GM21381 (cell line): ENCODE data around the gene MGARP.
"Not testable (repeated sequence)": the region's sequence is repeated elsewhere in the genome, so short reads cannot be mapped to it uniquely, and the experiment has no call there.

Experiments used
- ATAC-seq: cut with Tn5 transposase; IDR thresholded peaks from one replicate; pipeline ENCODE4 v1.9.1; 2021; ENCODE audit warnings: mild to moderate bottlenecking, moderate library complexity; ENCODE audit not compliant: unreplicated experiment

The MGARP gene

DNA sequence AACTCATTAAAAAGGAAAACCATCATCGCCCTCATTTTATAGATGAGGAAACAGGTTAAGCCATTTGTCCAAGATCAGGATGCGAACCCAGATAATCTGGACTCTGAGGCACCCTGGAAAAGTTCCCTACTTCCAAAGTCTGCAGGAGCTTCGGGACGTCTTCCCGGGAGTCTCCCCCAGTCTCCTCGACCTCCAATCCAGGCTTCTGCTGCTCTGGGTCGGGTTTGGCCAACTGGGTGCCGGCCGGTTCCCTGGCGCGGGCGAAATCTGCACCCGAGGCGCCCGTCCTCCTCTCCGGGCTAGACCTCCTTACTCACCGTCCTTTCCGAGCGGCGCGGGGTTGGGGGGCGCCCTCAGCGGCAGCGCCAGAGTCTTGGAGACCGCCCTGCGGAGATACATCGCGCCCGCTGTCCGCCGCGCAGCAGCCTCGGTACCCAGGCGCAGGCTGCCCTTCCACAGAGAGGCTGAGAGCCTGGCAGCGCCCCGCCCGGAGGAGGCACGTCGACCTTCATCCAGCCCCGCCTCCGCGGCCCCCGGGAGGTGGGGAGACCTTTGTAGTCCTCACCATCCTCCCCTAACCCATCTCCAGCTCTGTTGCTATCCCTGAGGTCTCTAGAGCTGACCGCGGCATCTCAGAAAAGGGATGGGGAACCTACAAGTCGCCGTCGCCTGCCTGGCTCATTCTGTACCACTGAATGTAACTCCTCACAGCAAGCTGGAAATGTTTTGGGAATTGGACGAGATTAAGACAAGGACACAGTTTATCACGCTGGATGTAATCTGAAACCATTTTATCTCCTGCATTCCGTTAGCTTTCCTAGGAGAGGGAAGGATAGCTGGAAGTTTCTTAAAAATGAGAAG, at the start of gene MGARP:
TSS of gene MGARP (minus strand) at position 466 of the 861 bp plus-strand sequence. CDS start at position 399, 67 bp downstream.
- no peak for ATAC-seq

DNA sequence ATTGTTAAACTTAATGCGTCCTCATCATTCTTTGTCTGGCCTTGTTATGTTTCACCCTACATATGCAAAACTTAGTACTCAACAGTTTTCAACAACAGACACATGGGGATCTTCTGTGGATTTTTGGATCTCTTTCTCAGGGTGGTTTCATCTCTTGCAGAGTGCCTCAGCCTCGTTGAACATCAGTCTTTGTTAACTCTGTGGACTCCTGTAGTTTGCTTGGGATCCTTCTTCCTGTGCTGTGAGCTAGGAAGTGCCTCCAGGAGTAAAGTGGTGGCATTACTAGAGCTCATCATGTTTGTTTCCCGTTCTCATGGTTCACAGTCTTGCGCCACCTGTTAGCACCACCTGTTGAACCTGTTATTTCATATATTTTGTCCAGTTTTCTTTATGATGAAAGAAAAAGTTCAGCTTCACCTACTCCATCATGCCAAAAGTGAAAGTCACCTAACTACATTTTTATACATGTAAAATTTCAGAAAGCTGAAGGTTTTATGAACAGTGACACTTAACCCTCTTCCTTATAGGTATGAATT, 49.7 kb upstream of the MGARP start:
- no peak for ATAC-seq

DNA sequence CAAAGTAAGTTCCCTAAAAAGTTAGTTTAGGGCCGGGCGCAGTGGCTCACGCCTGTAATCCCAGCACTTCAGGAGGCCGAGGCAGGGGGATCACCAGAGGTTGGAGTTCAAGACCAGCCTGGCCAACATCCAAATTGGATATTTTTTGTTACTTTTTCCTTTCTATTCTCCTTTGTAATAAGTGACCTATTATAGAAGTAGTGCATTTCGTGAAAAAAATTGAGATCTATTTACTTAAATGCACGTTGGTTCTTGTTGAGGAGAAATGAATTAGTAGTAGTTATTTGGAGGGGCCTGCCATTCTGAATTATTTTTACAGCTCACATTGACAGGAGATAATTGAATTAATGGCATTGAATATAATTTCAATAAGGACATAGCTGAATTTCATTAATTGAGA, 44.6 kb upstream of the MGARP start:
- no peak for ATAC-seq

DNA sequence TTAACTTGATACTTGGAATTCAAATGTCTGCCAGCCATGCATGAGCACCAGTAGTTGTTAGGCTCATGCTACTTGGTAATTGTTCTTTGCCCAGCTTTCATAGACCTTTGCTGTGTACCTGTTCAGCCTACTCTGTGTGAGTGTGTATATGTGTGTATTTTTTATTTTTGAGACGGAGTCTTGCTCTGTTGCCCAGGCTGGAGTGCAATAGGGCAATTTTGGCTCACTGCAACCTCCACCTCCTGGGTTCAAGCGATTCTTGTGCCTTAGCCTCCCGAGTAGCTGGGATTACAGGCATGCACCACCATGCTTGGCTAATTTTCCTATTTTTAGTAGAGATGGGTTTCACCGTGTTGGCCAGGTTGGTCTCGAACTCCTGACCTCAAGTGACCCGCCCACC, 42.5 kb upstream of the MGARP start:
- not testable (repeated sequence) for ATAC-seq

DNA sequence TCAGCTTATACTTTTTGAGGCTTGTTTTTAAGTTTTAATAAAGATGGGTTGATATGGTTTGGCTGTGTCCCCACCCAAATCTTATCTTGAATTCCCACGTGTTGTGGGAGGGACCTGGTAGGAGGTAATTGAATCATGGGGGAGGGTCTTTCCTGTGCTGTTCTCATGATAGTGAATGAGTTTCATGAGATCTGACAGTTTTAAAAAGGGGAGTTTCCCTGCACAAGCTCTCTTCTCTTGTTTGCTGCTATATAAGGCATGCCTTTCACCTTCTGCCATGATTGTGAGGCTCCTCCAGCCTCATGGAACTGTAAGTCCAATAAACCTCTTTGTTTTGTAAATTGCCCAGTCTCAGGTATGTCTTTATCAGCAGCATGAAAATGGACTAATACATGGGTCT, 42.0 kb upstream of the MGARP start:
- not testable (repeated sequence) for ATAC-seq

DNA sequence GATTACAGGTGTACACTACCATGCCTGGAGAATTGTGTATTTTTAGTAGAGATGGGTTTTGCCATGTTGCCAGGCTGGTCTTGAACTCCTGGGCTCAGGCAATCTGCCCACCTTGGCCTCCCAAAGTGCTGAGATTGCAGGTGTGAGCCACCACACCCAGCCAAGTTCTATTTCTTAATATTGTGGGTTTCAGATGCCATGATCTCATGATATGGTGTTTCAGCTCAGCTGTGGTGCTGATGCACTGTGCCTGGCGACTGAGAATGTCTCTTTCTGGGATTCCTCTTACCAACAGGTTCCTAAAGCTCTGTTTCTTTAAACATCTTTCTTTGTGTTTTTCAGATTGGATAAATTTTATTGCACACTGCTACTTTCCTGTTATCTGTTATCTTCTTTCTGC, 39.5 kb upstream of the MGARP start:
- ATAC-seq: no peak

DNA sequence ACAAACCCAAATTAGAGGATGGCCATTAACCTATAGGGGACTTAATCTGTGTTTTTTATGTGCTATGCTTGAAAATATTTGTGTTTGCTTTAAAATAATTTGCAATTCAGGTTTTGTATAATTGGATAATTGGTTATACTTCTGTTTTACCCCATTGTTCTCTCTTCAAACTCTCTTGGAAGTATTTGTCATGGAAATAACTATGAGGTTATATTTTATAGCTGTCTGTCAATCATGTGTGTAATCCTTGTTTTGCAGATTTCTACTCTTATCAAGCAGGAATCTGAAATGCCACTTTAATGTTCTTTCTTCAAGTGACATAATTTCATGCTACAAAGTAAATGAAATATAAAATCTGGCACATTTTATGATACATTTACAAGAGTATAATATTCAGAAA, 37.6 kb upstream of the MGARP start:
- ATAC-seq: no peak

DNA sequence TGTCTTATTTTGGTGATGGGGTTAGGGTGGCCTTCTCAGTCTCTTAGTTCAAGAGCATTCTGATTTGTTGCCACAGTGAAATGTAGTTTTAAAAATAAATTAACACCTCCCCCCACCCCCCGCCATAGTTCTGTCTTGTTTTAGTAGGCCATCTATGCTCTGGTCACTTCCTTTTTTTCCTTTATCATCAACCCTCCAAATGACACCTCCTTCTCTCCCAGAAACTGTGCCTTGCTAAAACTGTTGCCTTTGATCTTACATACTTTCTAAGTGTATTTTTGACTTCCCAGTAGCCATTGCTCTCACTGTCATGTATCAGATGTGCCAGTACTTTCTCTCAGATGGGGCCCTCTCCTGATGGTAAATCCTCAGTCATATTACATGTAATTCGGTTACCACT, 36.7 kb upstream of the MGARP start:
- no peak for ATAC-seq

DNA sequence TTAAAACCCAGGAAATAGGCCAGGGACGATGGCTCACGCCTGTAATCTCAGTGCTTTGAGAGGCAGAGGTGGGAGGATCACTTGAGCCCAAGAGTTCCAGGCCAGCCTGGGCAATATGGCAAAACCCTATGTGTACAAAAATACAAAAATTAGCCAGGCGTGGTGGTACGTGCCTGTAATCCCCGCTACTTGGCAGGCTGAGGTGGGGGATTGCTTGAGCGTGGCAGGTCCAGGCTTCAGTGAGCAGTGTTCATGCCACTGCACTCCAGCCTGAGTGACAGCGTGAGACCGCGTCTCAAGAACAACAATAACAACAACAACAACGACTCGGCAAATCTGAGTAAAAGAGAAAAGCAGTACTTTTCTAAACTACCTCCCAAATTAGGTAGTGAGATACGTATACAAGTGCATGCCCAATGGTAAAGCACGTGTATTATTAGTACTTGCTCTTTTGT, 35.2 kb upstream of the MGARP start:
- ATAC-seq: peak; percentile 55

DNA sequence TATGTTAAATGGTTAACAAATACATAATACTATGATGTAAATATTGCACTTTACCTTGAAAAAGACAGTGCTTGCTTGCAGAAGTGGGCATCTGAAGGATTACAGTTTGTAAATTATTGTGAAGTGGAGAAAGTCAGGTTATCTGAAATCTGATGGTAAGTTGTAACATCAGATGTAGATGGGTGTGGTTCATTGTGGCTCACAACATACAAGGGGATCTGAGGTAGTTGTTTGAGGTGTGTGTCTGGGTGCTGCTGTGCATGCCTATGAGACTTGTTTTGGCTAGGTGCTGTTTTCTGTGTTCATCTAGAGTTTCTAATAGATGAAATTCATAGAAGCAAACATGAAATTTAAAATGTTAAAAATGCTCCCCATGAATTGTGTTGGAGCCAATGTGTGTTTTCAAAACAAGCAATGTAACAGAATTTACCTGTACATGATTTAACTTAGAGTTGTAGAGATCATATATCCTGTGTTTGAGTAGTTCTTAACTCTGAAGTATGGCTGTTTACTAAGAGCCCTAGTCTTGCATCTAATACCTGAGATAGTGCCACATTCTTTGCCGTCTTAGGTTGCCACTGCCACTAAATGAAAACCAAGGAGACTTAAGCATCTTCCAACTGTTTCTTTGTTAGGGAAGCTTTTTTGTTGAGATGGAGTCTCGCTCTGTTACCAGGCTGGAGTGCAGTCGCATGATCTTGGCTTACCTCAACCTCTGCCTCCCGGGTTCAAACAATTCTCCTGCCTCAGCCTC, 34.2 kb upstream of the MGARP start:
- ATAC-seq: no peak

DNA sequence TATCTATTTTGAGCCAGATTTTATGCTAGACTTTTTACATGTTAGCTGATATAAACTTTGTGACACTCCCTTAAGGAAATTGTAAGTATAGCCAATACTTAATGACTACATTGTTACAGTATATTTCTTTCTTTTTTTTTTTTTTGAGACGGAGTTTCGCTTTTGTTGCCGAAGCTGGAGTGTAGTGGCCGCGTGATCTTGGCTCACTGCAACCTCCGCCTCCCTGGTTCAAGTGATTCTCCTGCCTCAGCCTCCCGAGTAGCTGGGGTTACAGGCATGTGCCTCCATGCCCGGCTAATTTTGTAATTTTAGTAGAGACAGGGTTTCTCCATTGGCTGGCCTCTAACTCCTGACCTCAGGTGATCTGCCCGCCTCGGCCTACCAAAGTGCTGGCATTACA, 33.4 kb upstream of the MGARP start:
- ATAC-seq: not testable (repeated sequence)

DNA sequence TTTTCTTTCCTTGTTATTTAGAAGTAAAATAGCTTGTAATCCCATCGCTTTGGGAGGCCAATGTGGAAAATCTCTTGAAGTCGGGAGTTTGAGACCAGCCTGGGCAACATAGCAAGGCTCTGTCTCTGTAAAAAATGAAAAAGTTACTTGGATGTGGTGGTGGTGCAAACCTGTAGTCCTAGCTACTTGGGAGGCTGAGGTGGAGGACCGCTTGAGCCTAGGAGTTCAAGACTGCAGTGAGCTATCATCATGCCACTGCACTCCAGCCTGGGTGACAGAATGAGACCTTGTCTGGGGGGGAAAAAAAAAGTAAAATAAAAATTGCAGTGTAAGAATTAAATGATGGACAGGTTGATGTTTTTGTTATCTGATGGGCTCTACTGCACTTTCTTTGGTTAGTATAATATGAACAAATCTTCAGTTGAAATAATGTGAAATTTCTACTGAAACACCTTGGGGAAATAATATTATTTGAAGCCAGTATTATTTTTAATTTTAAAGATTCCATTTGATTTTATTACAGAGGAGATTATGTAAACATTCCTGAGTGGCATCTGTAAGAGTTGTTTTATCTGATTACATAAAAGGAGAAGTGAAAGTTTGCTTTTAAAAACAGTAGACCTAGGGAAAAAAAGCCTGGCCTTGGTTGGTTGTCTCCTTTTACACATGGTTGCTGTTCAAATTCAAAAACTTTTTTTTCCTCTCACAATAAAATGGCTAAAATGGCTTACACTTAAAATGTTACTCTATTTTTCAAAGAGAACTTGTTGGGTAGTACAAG, 32.7 kb upstream of the MGARP start:
- no peak for ATAC-seq

DNA sequence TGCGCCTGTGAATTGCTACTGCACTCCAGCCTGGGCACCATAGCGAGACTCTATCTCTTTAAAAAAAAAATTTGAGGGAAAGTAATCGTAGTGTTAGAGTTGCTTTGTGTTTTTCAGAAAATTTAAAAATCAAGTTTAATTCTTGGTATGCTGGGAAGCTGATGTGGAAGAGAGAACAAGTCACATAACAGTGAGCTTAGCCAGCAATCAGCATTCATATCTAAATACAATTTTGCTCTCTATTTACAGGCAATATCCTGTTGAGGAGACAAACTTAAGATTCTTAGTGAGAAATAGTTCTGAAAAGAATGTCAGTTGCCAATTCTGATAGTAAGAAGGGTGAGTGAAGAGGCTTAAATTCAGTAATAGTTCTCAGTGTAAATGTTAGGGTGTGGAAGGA, 31.9 kb upstream of the MGARP start:
- ATAC-seq: no peak

DNA sequence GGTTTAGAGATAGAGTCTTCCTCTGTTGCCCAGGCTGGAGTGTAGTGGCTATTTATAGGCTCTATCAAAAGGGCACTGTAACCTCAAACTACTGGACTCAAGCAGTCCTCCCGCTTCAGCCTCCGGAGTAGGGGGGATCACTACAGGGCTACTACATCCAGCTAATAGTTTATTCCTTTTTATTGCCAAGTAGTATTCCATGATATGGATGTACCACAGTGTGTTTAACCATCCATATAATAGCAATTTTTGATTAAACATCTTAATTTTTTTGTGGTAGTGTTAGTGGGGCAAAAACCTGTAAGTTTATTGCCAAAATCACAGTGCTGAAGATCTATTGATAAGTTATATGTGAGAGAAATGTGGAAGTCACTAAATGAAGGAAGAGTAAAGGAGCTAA, 24.9 kb upstream of the MGARP start:
- no peak for ATAC-seq

DNA sequence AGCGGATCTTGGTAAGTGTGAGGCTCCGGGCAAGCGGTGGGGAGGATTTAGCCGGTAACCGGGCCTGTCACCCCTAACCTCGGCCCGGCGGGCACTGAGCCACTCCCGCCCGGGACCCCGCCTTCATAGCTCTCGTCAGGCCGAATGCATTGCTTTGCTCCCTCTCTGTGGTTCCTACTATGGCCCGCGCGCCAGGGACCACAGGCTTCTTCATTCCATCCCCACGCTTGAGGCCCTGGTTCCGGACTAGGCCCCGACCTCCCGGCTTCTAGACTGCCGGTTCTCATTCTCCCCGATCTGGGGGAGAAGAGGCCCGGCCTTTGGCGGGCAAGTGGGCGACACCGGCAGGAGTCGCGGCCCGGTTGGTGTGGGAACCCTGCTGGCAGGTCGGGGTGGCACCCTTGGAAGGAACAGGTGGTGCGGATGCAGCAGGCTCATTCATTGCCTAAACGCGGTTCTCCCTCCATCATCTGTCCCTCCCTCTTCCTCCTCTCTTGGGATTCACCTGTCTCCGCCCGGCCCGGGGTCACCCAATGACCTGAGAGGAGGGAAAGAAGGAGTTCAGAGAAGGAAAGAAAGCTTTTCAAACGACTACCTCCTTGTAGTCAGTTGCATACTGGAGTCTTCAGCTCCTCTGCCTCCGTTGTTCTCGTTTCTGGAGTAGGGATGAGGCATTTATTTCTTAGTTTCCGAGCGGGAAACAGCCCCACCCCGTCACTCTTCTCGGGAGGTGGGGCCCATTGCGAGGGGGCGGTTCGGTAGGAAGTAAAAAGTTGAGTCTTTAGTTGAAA, 22.0 kb upstream of the MGARP start, which contains the start of gene NDUFC1:
TSS of gene NDUFC1 (minus strand) at position 657 of the 791 bp plus-strand sequence. CDS start 6,679 bp downstream, outside the sequence.
- ATAC-seq: peak; percentile 41

DNA sequence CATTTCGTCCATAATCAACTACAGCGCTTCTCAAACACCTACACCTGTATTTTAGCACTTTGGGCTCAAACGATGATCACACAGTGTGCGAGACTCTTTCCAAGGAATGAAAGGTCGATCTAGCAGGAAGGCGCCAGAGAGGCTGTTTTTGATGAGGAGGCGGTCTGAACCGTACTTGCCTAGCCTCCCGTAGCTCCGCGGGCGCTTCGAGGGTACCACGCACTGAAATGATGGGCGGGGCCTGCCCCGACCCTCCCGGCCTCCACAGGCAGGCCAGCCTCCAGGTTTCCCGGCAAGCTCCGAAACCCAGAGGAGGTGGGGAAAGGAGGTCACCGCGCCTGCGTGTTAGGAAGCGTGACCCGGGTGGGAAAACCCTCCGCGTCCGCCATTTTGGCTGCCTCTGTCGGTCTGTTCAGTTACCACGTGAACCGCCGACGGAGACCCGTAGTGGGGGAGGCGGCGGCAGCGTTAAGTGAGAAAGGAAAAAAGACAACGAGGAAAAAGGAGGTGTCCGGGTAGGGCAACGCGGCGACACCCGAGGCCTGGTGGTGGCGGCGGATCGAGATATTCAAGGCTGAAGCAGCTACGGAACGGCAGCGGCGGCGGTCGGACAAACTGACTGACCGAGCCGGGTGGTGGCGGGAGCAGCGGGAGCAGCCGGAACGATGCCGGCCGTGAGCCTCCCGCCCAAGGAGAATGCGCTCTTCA, 21.2 kb upstream of the MGARP start, which contains the start of gene NAA15:
TSS of gene NAA15 (plus strand) at position 393 of the 708 bp plus-strand sequence. CDS start at position 666, 273 bp downstream.
- peak; percentile 80 for ATAC-seq

DNA sequence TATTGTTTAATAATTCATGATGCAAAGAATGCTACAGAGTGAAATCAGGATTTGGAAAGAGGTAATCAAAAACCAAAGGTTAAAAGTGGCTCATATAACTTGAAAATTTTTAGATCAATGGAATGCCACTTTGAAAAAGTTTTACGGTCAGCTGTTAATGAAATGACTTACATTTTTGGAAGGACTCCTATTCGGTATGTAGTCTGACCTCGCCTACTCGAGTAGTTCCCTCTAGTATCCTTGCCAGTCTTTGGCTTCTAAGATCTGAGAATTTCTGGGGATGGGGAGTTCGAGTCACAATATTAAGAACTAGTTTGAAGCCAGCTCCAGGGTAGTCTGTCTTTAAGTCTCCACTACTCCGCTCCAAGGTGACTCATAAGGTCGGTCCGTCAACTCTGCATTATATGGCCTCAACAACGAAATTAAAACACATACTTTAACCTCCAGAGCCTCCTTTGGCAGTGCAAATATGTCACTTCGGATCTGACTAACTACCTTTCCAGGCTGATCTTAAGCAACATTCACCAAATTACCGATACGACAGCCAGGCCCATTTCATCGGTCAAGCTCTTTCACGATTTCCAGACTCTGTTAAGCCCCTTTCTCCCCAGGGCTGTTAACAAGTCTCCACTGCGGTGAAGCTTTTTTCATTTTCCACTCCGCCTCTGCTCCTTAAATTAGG, 20.5 kb upstream of the MGARP start:
- ATAC-seq: peak; percentile 5

DNA sequence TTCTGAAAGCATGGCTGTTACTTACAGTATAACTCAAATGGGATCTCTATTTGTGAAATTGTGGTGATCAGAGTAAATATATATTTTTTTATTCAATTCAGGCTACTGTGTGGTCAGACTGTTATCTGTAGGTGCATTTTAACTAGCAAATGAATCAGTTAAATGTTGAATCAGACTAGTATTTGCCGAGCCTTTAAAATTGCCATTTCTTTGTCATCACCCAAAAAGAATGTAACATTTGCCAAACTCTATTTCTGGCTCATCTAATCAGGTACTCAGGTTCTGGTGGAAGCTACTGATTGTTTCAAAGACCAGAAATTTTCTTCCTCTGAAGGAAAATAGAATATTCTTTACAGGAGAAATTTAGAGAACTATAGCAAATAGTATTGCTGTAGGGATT, 19.5 kb upstream of the MGARP start:
- ATAC-seq: no peak

DNA sequence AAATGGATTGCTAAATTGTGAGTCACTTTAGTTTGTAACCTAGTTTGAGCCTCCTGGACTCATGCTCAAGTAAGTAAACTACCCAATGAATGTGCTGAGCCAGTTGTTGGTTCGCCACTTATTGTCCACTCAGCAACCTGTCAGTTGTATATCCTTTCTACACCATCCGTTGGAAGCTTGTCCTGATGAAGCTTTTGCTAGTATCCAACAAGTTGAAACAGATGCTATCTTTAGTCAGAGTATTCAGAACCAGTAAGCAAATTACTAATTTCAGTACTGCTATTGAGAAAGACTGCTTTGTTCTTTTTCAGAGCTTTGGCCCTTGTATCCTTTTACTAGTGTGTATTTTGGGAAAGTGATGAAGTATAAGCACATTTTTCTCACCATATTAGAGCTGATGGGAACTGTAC, 17.0 kb upstream of the MGARP start:
- no peak for ATAC-seq
